Spleen (tissue), 7 donors: ENCODE results near the gene LDB2.

Experiments used
- POLR2A ChIP-seq, 3 donors: fragments of 450-650 bp; IDR thresholded peaks; one replicate each; pipeline ENCODE4 v1.5.1; 2017; ENCODE audit warnings: antibody characterized with exemption in 3 of 3, mild to moderate bottlenecking in 1 of 3
- POLR2AphosphoS5 ChIP-seq, 3 donors: sonication (generic); formaldehyde crosslinking; IDR thresholded peaks; one replicate each; pipeline ENCODE4 v1.5.1; 2017; ENCODE audit warnings: antibody characterized with exemption in 3 of 3
- TF ChIP-seq, protein P1 (sequence below), 11 experiments: fragments of 200-600 bp in 7 of 11; fragments of 450-650 bp in 4 of 11; sonication (generic) in 4 of 11; IDR thresholded peaks in 8 of 11; conservative IDR thresholded peaks in 3 of 11; 1 replicate in 7 of 11; 2 replicates in 4 of 11; pipeline versions ENCODE4 v1.4.0 to v1.8.0; 2016 to 2021; ENCODE audit warnings: antibody characterized with exemption in 11 of 11, inconsistent platforms in 4 of 11, mild to moderate bottlenecking in 1 of 11
- donor health status: DM: no; HTN: no; CAD: no; lungs with moderate emphysema.
- donor health status: DM: no; HTN: no; CAD: no.
- donor health status: DM: no; HTN: no; CAD: no.

DNA sequence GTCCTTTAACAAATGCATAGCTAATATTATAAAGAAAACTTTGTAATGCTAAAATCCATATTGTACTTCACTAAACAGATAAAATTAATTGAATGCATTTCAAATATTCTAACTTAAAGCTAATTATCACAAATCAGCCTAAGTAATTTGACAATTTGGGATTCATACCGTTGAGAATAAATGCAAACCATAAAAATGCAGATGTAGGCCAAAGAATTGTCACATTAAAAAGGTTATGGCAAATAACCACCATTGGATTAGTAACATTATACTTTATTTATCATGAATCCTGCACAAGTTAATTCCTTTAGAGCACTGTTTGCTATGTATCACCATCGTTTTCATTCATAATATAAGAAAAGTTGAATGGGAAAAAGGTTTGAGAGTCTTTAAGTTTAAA lies 301.0 kb downstream of the LDB2 start:
- TF ChIP-seq POLR2A (IDR thresholded peaks at IDR 0.05) (no peak), POLR2AphosphoS5 (IDR thresholded peaks at IDR 0.05) (no peak)
- TF ChIP-seq, protein P1, sequence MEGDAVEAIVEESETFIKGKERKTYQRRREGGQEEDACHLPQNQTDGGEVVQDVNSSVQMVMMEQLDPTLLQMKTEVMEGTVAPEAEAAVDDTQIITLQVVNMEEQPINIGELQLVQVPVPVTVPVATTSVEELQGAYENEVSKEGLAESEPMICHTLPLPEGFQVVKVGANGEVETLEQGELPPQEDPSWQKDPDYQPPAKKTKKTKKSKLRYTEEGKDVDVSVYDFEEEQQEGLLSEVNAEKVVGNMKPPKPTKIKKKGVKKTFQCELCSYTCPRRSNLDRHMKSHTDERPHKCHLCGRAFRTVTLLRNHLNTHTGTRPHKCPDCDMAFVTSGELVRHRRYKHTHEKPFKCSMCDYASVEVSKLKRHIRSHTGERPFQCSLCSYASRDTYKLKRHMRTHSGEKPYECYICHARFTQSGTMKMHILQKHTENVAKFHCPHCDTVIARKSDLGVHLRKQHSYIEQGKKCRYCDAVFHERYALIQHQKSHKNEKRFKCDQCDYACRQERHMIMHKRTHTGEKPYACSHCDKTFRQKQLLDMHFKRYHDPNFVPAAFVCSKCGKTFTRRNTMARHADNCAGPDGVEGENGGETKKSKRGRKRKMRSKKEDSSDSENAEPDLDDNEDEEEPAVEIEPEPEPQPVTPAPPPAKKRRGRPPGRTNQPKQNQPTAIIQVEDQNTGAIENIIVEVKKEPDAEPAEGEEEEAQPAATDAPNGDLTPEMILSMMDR (IDR thresholded peaks at IDR 0.05 in 8 of 11, conservative IDR thresholded peaks at IDR 0.05 in 3 of 11) = no peak
